Activated naive CD8-positive, alpha-beta T cell (primary cell): ENCODE data around the gene TESK2.

Experiments used
- H3K27ac Mint-ChIP-seq: one replicate; pipeline ENCODE4 v1.8.0; 2021; ENCODE audit warnings: mixed read lengths
- H3K27me3 Mint-ChIP-seq: one replicate; pipeline ENCODE4 v1.8.0; 2021; ENCODE audit warnings: mixed read lengths
- H3K36me3 Mint-ChIP-seq: one replicate; pipeline ENCODE4 v1.8.0; 2021; ENCODE audit warnings: mixed read lengths
- H3K4me1 Mint-ChIP-seq: one replicate; pipeline ENCODE4 v1.8.0; 2021; ENCODE audit warnings: low read depth, mixed read lengths
- H3K4me3 Mint-ChIP-seq: one replicate; pipeline ENCODE4 v1.8.0; 2021; ENCODE audit warnings: mild to moderate bottlenecking, mixed read lengths
- H3K9me3 Mint-ChIP-seq: one replicate; pipeline ENCODE4 v1.8.0; 2021; ENCODE audit warnings: low read depth, mixed read lengths

Gene TESK2

GRCh38 chr1:45299296-45299695, 191.7 kb downstream of the TESK2 start:
- Mint-ChIP-seq H3K36me3 (no peaks in the 10 kb centered on the region), H3K27ac (no peak overlapping the region), H3K4me3 (no peak overlapping the region), H3K9me3 (no peaks in the 10 kb centered on the region), H3K4me1 (peaks cover 7% of the 10 kb centered on the region), H3K27me3 (no peaks in the 10 kb centered on the region)

- no peak overlapping the region for H3K27ac Mint-ChIP-seq
- no peaks in the 10 kb centered on the region for H3K9me3 Mint-ChIP-seq
- no peaks in the 10 kb centered on the region for H3K27me3 Mint-ChIP-seq
- H3K4me3 Mint-ChIP-seq: no peak overlapping the region
- H3K36me3 Mint-ChIP-seq: no peaks in the 10 kb centered on the region
- H3K4me1 Mint-ChIP-seq: peaks cover 4% of the 10 kb centered on the region
Observed at GRCh38 chr1:45297666-45298356, 193.2 kb downstream of the TESK2 start.
